Measurements from ENCODE around the gene C2orf42.

C2orf42 gene

GRCh38 chr2:70145851-70146739 is 44.7 kb downstream of the C2orf42 start:
- H3K27me3 ChIP-seq, result no peaks in the 10 kb centered on the region
- TF ChIP-seq Cebpa-rat (IDR thresholded peaks at IDR 0.05), result no peak
- no peak overlapping the region for H3K27ac ChIP-seq

DNA sequence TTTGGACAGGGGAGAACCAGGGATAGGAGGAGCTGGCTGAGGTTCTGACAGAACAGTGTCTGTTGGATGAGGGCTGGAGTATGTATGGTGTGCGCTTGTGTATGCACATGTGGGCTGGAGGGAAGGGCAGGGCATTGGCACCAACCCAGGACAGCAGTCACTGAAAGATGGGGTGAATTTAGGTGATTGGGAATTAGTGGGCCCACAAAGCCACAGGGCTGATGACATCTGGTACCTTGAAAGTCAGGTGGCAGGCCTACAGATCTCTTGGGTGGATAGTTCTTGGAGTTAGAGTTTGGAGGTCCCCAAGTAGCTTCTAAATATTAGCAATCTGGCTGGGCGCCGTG is 45.7 kb downstream of the C2orf42 start:
- Histone ChIP-seq H3K4me3 (no peak overlapping the region), H4K20me1 (no peaks in the 10 kb centered on the region), H3K27ac (no peak overlapping the region), H3K4me2 (no peak overlapping the region), H3K27me3 (no peaks in the 10 kb centered on the region), H3K9me3 (replicated peaks in 1 of 11) (no peaks in the 10 kb centered on the region; a peak in 1 of 22 replicates), H3K4me1 (peaks cover 27 to 36% (median 29%) of the 10 kb centered on the region in 10 experiments), H3K9ac (peak overlapping the region in 2 of 11 experiments; percentile 6 to 24; a peak in 1 of 22 replicates), H3K36me3 (peaks cover 5 to 8% (median 6%) of the 10 kb centered on the region in 11 experiments; a peak in 21 of 22 replicates)
- TF ChIP-seq Cebpa-rat (IDR thresholded peaks at IDR 0.05), result no peak

More at GRCh38 chr2:70145851-70146739, 44.7 kb downstream of the C2orf42 start:
- Histone ChIP-seq H3K4me1 (peaks cover 17 to 26% (median 19%) of the 10 kb centered on the region in 10 experiments), H3K9ac (no peak overlapping the region), H4K20me1 (no peaks in the 10 kb centered on the region), H3K4me2 (peak overlapping the region in 1 of 11 experiments; percentile 10; a peak in 2 of 22 replicates), H3K4me3 (no peak overlapping the region), H3K9me3 (replicated peaks in 1 of 11) (no peaks in the 10 kb centered on the region; a peak in 1 of 22 replicates), H3K36me3 (peaks cover 15 to 18% (median 16%) of the 10 kb centered on the region in 11 experiments)

DNA sequence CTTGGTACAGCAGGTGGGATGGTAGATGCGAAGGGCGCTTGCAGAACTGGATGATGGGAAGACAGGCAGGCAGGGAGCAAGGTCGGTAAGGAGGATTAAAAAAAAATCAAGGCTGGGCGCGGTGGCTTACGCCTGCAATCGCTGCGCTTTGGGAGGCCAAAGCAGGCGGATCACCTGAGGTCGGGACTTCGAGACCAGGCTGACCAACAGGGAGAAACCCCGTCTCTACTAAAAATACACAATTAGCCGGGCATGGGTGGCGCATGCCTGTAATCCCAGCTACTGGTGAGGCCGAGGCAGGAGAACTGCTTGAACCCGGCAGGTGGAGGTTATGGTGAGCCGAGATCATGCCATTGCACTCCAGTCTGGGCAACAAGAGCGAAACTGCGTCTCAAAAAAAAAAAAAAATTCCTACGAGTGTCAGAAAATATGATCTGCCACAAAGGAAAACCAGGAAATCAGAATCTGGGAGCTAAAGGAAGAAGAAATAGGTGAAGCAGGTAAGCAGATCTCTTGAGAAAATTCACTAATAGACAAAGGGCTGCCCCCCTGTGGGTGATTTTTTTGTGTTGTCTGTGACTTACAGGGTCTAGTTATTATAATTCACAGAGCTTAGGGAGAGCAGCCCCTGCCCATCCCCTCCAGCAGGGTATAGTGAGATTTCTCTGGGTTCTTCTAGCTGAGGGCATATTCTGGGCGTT is 46.2 kb downstream of the C2orf42 start:
- H3K4me1 ChIP-seq, result peaks cover 32 to 41% (median 34%) of the 10 kb centered on the region in 10 experiments
- H3K36me3 ChIP-seq, result peaks cover under 1 to 3% (median under 1%) of the 10 kb centered on the region in 11 experiments; a peak in 17 of 22 replicates
- H3K4me2 ChIP-seq, result peak overlapping the region in 1 of 11 experiments; percentile 89; a peak in 2 of 22 replicates
- no peaks in the 10 kb centered on the region; a peak in 1 of 22 replicates for H3K9me3 ChIP-seq (replicated peaks in 1 of 11)
- H3K9ac ChIP-seq, result peak overlapping the region in 3 of 11 experiments; percentile 6 to 24 (median 21); a peak in 1 of 22 replicates
- TF ChIP-seq Cebpa-rat (IDR thresholded peaks at IDR 0.05), result no peak
- H3K27me3 ChIP-seq, result no peaks in the 10 kb centered on the region
- H3K27ac ChIP-seq, result no peak overlapping the region
- no peaks in the 10 kb centered on the region for H4K20me1 ChIP-seq
- no peak overlapping the region for H3K4me3 ChIP-seq

- no peak for TF ChIP-seq Cebpa-rat (IDR thresholded peaks at IDR 0.05)
Observed at GRCh38 chr2:70143314-70144150, 47.3 kb downstream of the C2orf42 start.

DNA sequence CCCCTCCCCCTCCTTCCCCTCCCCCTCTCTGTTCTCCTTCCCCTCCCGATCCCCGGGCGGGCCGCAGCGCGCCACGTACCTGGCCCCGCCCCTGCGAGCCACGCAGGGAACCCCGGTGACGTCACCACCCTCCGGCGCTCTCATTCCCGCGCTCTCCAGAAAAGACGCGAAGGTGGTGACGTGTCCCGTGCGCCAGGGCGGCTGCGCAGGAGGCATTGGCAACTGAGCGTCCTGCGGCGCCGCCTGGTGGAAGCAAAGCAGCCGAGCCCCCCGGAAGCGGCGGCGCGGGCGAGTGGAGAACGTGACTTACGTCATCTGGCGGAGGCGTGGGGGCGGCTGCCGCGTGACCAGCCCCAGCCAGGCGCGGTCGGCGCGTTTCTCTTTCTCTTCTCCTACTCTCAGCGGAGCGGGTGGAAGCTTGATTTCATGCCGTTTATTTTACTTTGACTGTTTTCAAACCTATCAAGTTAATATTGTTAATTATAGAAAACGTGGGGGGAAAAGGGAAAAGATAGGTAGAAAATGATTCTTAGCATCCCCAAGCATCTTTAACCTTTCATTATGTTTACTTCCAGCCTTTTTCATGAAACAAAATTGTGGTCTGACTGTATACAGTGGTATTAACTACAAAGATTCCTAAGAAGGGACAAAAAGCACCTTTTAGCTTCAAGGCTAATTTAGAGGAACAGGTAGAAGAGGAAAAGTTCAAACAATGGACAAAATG is 48.1 kb downstream of the C2orf42 start:
- Histone ChIP-seq H3K4me1 (peaks cover 47 to 59% (median 51%) of the 10 kb centered on the region in 10 experiments), H3K4me3 (peak overlapping the region; percentile 35 to 73 (median 64)), H3K9ac (peak overlapping the region; percentile 81 to 99 (median 98)), H3K4me2 (peak overlapping the region; percentile 76 to 94 (median 85)), H3K27ac (peak overlapping the region; percentile 87 to 100 (median 100)), H3K36me3 (no peaks in the 10 kb centered on the region), H4K20me1 (no peaks in the 10 kb centered on the region), H3K27me3 (no peaks in the 10 kb centered on the region), H3K9me3 (replicated peaks in 1 of 11) (no peaks in the 10 kb centered on the region)
- no peak for TF ChIP-seq Cebpa-rat (IDR thresholded peaks at IDR 0.05)

More at GRCh38 chr2:70143314-70144150, 47.3 kb downstream of the C2orf42 start:
- Histone ChIP-seq H3K27ac (peak overlapping the region; percentile 87 to 99 (median 92)), H3K4me1 (peaks cover 40 to 51% (median 44%) of the 10 kb centered on the region in 10 experiments), H3K36me3 (no peaks in the 10 kb centered on the region), H3K9ac (peak overlapping the region; percentile 81 to 90 (median 84)), H3K4me3 (peak overlapping the region; percentile 35 to 65 (median 56)), H3K27me3 (no peaks in the 10 kb centered on the region), H3K4me2 (peak overlapping the region; percentile 76 to 91 (median 82)), H4K20me1 (no peaks in the 10 kb centered on the region), H3K9me3 (replicated peaks in 1 of 11) (no peaks in the 10 kb centered on the region)

DNA sequence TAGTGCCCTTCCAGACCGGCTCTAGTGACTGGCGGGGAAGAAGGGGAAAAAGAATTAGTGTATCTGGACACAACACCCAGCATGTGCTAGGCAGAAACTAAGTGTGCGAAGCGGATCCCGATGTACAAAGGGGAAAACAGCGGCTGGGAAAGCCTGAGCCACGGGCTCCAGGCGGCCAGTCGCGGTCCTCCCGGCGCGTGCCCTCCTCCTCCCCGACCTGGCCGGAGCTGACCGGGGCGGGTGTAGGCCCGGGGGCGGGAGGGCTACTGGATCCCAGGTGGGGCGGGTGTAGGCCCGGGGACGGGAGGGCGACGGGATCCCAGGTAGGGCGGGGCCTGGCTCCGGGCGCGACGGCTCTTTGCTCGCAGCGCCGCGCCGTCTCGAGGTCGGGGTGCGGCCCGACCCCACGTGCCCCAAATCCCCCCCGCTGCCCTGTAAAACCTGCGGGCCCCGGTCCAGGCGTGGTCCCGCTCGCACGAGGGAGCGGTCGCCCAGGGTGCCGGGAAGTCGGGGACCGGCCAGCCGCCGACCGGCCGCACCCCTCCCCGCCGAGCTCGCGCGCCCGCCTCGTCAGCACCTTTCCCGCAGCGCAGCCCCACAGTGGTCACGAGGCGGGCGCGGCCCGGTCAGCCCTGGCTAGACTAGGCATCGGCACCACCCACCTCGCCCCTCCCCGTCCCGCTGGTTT is 48.8 kb downstream of the C2orf42 start:
- H3K9ac ChIP-seq, result peak overlapping the region; percentile 92 to 99 (median 98)
- no peak for TF ChIP-seq Cebpa-rat (IDR thresholded peaks at IDR 0.05)
- peak overlapping the region; percentile 81 to 98 (median 90) for H3K4me2 ChIP-seq

DNA sequence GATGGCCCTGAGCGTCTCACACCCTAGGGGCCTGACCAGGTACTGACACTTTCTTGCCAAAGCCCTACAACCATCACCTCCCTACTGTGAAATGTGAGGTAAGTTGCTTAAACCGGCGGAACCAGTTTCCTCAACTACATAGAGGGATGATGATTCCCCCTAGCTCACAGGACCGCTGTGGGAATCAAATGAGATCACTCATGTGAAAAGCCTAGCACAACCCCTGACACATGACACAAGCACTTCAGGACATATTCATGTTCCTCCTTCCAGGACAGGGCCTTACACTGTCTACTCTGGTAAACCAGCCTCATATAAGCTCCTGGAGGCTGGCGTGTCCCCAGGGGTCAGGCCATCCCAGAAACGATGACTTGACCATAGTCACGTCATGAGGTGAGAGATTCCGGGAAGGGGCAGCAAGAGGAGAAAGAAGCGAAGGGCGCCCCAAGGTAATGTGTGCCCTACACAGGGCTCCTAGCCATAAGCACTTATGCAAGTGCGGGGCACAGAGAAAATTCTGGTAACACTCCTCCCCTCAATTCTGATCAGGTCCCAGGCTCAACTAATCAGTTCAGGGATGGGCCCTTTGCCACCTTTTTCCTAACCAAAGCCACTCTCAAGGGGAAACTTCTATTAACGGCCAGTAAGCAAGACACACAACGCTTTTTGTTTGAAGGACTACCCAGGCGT is 49.5 kb downstream of the C2orf42 start:
- no peaks in the 10 kb centered on the region for H3K9me3 ChIP-seq (replicated peaks in 1 of 11)
- H3K4me3 ChIP-seq, result peak overlapping the region; percentile 42 to 73 (median 64)
- peaks cover 61 to 73% (median 65%) of the 10 kb centered on the region in 10 experiments for H3K4me1 ChIP-seq
- no peaks in the 10 kb centered on the region for H4K20me1 ChIP-seq
- peak in 7 of 11 experiments; percentile 15 to 81 (median 32); a peak in 4 of 22 replicates for TF ChIP-seq Cebpa-rat (IDR thresholded peaks at IDR 0.05)
- H3K27ac ChIP-seq, result peak overlapping the region; percentile 97 to 100 (median 100)
- peak overlapping the region; percentile 92 to 99 (median 98) for H3K9ac ChIP-seq
- H3K36me3 ChIP-seq, result no peaks in the 10 kb centered on the region
- no peaks in the 10 kb centered on the region for H3K27me3 ChIP-seq
- peak overlapping the region; percentile 81 to 98 (median 90) for H3K4me2 ChIP-seq

More for the DNA sequence above, 48.8 kb downstream of the C2orf42 start:
- Histone ChIP-seq H3K4me1 (peaks cover 54 to 66% (median 58%) of the 10 kb centered on the region in 10 experiments), H3K36me3 (no peaks in the 10 kb centered on the region), H3K27me3 (no peaks in the 10 kb centered on the region), H3K27ac (peak overlapping the region; percentile 97 to 100 (median 100)), H3K4me3 (peak overlapping the region; percentile 42 to 73 (median 64)), H3K9me3 (replicated peaks in 1 of 11) (no peaks in the 10 kb centered on the region), H4K20me1 (no peaks in the 10 kb centered on the region)

All from BLaER1 treated with 17β-estradiol and CSF1 and Interleukin-3, amounts not matched to agents 10 nM and 100 nM (cell line).